IMR-90 (cell line): ENCODE results near the gene DENND2D. TPM values are rescaled to one million over a fixed set of nuclear protein-coding genes. Genes with fewer than 3 reads are reported as not detected.

ENCODE experiments used
- ATAC-seq: fragments of 200-7000 bp; cut with Tn5 transposase; 2 replicates; pipeline ENCODE4 v1.9.1; 2020; ENCODE audit warnings: low read depth, mild to moderate bottlenecking, moderate library complexity
- BruUV-seq: library from RNA; stranded (reverse); fragments of 400-500 nt; replicated peaks from 2 replicates; lab custom pipeline; 2021; lab: Mats Ljungman, UMichigan
- CTCF ChIA-PET: fragments of 300-600 bp; formaldehyde crosslinking; extraction: SDS; loops from one replicate; lab custom pipeline; 2021; ENCODE audit warnings: antibody characterized with exemption; lab: Yijun Ruan, JAX
- POLR2A ChIA-PET: fragments of 300-600 bp; sonication (Branson Sonifier 250); formaldehyde crosslinking; loops from one replicate; lab custom pipeline; 2022; ENCODE audit warnings: antibody characterized with exemption; ENCODE audit not compliant: unreplicated experiment; lab: Charles Lee
- DNase-seq: peaks from one replicate; pipeline ENCODE4 v3.0.0; 2013
- H2AFZ ChIP-seq: replicated peaks from 2 replicates; pipeline ENCODE3; 2013; ENCODE audit warnings: low read length, mild to moderate bottlenecking; ENCODE audit not compliant: poor library complexity
- H2AK5ac ChIP-seq: 2 replicates; pipeline ENCODE4 v1.6.1; 2013; ENCODE audit warnings: low read depth, low read length, inconsistent platforms
- H2AK9ac ChIP-seq: replicated peaks from 2 replicates; pipeline ENCODE3; 2013; ENCODE audit warnings: mild to moderate bottlenecking, low read depth, low read length, moderate library complexity; ENCODE audit not compliant: poor library complexity
- H2BK120ac ChIP-seq: 2 replicates; pipeline ENCODE4 v1.6.1; 2013; ENCODE audit warnings: low read depth, low read length, inconsistent platforms
- H2BK15ac ChIP-seq: 3 replicates; pipeline ENCODE4 v1.6.1; 2013; ENCODE audit warnings: low read depth, low read length, inconsistent platforms
- H2BK20ac ChIP-seq: 2 replicates; pipeline ENCODE4 v1.6.1; 2013; ENCODE audit warnings: low read depth, mild to moderate bottlenecking, inconsistent platforms, low read length, moderate library complexity
- H2BK5ac ChIP-seq: 2 replicates; pipeline ENCODE4 v1.6.1; 2013; ENCODE audit warnings: mild to moderate bottlenecking, low read depth, low read length, inconsistent platforms; ENCODE audit not compliant: poor library complexity, severe bottlenecking
- H3K14ac ChIP-seq: replicated peaks from 2 replicates; pipeline ENCODE4 v1.6.1; 2013; ENCODE audit warnings: low read depth, low read length, inconsistent platforms
- H3K18ac ChIP-seq: 2 replicates; pipeline ENCODE4 v1.6.1; 2013; ENCODE audit warnings: low read depth, low read length, control low read depth
- H3K23ac ChIP-seq: 2 replicates; pipeline ENCODE4 v1.6.1; 2013; ENCODE audit warnings: low read depth, low read length, inconsistent platforms
- H3K27ac ChIP-seq: 2 replicates; pipeline ENCODE4 v1.5.1; 2013; ENCODE audit warnings: mild to moderate bottlenecking, control low read depth, low read length; ENCODE audit not compliant: insufficient read depth
- H3K27me3 ChIP-seq: 2 replicates; pipeline ENCODE4 v1.6.1; 2013; ENCODE audit warnings: low read length; ENCODE audit not compliant: control insufficient read depth, insufficient read depth
- H3K36me3 ChIP-seq: 2 replicates; pipeline ENCODE4 v1.6.1; 2013; ENCODE audit warnings: low read length, mixed read lengths; ENCODE audit not compliant: control insufficient read depth, insufficient read depth
- H3K4ac ChIP-seq: 2 replicates; pipeline ENCODE4 v1.6.1; 2013; ENCODE audit warnings: low read depth, low read length, inconsistent platforms
- H3K4me1 ChIP-seq: 2 replicates; pipeline ENCODE4 v1.6.1; 2013; ENCODE audit warnings: low read length, mixed read lengths; ENCODE audit not compliant: control insufficient read depth, insufficient read depth
- H3K4me2 ChIP-seq: 2 replicates; pipeline ENCODE4 v1.6.1; 2013; ENCODE audit warnings: low read depth, mild to moderate bottlenecking, control low read depth, low read length, moderate library complexity
- H3K4me3 ChIP-seq: 2 replicates; pipeline ENCODE4 v1.5.1; 2013; ENCODE audit warnings: low read depth, mild to moderate bottlenecking, control low read depth, low read length, moderate library complexity; ENCODE audit not compliant: insufficient read depth
- H3K56ac ChIP-seq: 2 replicates; pipeline ENCODE4 v1.6.1; 2013; ENCODE audit warnings: low read length, inconsistent platforms; ENCODE audit not compliant: insufficient read depth; ENCODE audit errors: extremely low read depth
- H3K79me1 ChIP-seq, 2 experiments: 2 replicates each; pipeline ENCODE4 v1.6.1; 2013; ENCODE audit warnings: low read length in 2 of 2, inconsistent platforms in 1 of 2, low read depth in 1 of 2
- H3K9ac ChIP-seq: 2 replicates; pipeline ENCODE4 v1.6.1; 2013; ENCODE audit warnings: low read depth, low read length, control low read depth
- H3K9me1 ChIP-seq: 2 replicates; pipeline ENCODE4 v1.6.1; 2013; ENCODE audit warnings: low read length, inconsistent platforms; ENCODE audit not compliant: insufficient read depth
- H3K9me3 ChIP-seq: 2 replicates; pipeline ENCODE4 v1.6.1; 2013; ENCODE audit warnings: low read length; ENCODE audit not compliant: control insufficient read depth, insufficient read depth
- H4K20me1 ChIP-seq: 2 replicates; pipeline ENCODE4 v1.6.1; 2013; ENCODE audit warnings: low read length, inconsistent platforms; ENCODE audit not compliant: insufficient read depth
- H4K5ac ChIP-seq: 2 replicates; pipeline ENCODE4 v1.6.1; 2013; ENCODE audit warnings: mild to moderate bottlenecking, low read depth, low read length, control low read depth
- H4K8ac ChIP-seq, 2 experiments: 2 replicates each; pipeline ENCODE4 v1.6.1; 2013; ENCODE audit warnings: low read depth in 2 of 2, low read length in 2 of 2, control low read depth in 1 of 2, inconsistent platforms in 1 of 2
- H4K91ac ChIP-seq: 2 replicates; pipeline ENCODE4 v1.6.1; 2013; ENCODE audit warnings: low read depth, low read length, inconsistent platforms; ENCODE audit not compliant: insufficient read depth
- CTCF ChIP-seq: conservative IDR thresholded peaks from 2 replicates; pipeline ENCODE4 v1.5.1; 2012; ENCODE audit warnings: mild to moderate bottlenecking, low read depth, low read length, improper control_type of control experiment
- WGBS, 2 experiments: methylation state at CpG; one replicate each; pipeline versions ENCODE4 v1.1.5 to v1.1.7; 2013; ENCODE audit warnings: missing lambda C conversion rate in 2 of 2; ENCODE audit not compliant: insufficient read length in 1 of 2; ENCODE audit errors: extremely low coverage in 2 of 2; 5-methylcytosine and 5-hydroxymethylcytosine counted together
- dilution Hi-C: fragments of 300-500 bp; cut with HindIII; formaldehyde crosslinking; loops from one replicate; pipeline ENCODE4 v1.14.3; 2018; ENCODE audit warnings: low sequenced_read_pairs; ENCODE audit not compliant: unreplicated experiment
- in situ Hi-C: fragments of 300-500 bp; cut with MboI; formaldehyde crosslinking; loops from 3 replicates; pipeline ENCODE4 v1.14.3; 2019; ENCODE audit warnings: low sequenced_read_pairs, inconsistent platforms, mixed read lengths
- intact Hi-C: fragments of 100-400 bp; cut with micrococcal nuclease; formaldehyde crosslinking; loops from 2 replicates; pipeline ENCODE4 v1.10.0; 2022
- polyA plus RNA-seq, 3 experiments: library from polyadenylated mRNA; depleted of rRNA; stranded (reverse); fragments of >200 nt; gene quantifications; 2 replicates each; pipeline ENCODE4 v1.2.3, GENCODE V29; 2012; ENCODE audit warnings: low replicate concordance in 1 of 3
- total RNA-seq: library from RNA; depleted of rRNA; stranded (reverse); fragments of >200 nt; gene quantifications from 2 replicates; pipeline ENCODE4 v1.2.3, GENCODE V29; 2012

DENND2D gene
- total and polyA plus RNA-seq, 2 of the 4 experiments (the other 2 are of a cell fraction), result 0.86 to 0.90 TPM

GRCh38 chr1:111176678-111177077 is 23.8 kb downstream of the DENND2D start:
- POLR2A ChIA-PET, result no interaction called here
- Histone ChIP-seq H3K79me1 (no peaks in the 10 kb centered on the region), H2AK5ac (no peak overlapping the region), H3K27me3 (no peaks in the 10 kb centered on the region), H3K23ac (no peak overlapping the region), H2AFZ (no peak overlapping the region), H3K56ac (no peak overlapping the region), H3K18ac (no peak overlapping the region), H4K20me1 (no peaks in the 10 kb centered on the region), H2BK20ac (no peak overlapping the region), H3K4me3 (no peak overlapping the region), H2BK120ac (no peak overlapping the region), H3K14ac (no peak overlapping the region), H3K27ac (no peak overlapping the region), H2BK15ac (no peak overlapping the region), H4K8ac (no peak overlapping the region), H3K9ac (no peak overlapping the region), H4K91ac (no peak overlapping the region), H2AK9ac (no peak overlapping the region), H3K4me2 (no peak overlapping the region), H3K9me3 (no peaks in the 10 kb centered on the region), H3K36me3 (peaks cover 5% of the 10 kb centered on the region), H3K4me1 (no peaks in the 10 kb centered on the region), H2BK5ac (no peak overlapping the region), H4K5ac (no peak overlapping the region), H3K9me1 (no peaks in the 10 kb centered on the region), H3K4ac (no peak overlapping the region)
- TF ChIP-seq CTCF, result no peak
- WGBS, 2 experiments, result no CpG with 5 or more reads among the region's 1 CpG
- BruUV-seq, result no TSS peak
- in situ Hi-C loops (no loop called here), dilution Hi-C loops (no loop called here), intact Hi-C loops (no loop called here)
- CTCF ChIA-PET, result no interaction called here
- no peak for DNase-seq
- no peak for ATAC-seq
